HG02840 (cell line): Measurements from ENCODE around the gene TUBB8B.
"Not testable (repeated sequence)": the region's sequence is repeated elsewhere in the genome, so short reads cannot be mapped to it uniquely, and the experiment has no call there.

ENCODE experiments used
- ATAC-seq: cut with Tn5 transposase; IDR thresholded peaks from one replicate; pipeline ENCODE4 v1.9.1; 2021; ENCODE audit warnings: mild to moderate bottlenecking, moderate library complexity, moderate number of reproducible peaks; ENCODE audit not compliant: unreplicated experiment, low FRiP score

TUBB8B gene

GRCh38 chr18:49176-49665, at the start of gene TUBB8B:
TUBB8B (minus strand) TSS chr18:49615; CDS start chr18:49557, 58 bp downstream.
- ATAC-seq = not testable (repeated sequence)

GRCh38 chr18:97252-97914, 48.0 kb upstream of the TUBB8B start:
- ATAC-seq = not testable (repeated sequence)

- ATAC-seq = not testable (repeated sequence)
These were observed 47.3 kb upstream of the TUBB8B start for GRCh38 chr18:96767-97131.

- not testable (repeated sequence) for ATAC-seq
These were observed 46.8 kb upstream of the TUBB8B start for GRCh38 chr18:96101-96766.

GRCh38 chr18:95580-95979, 46.2 kb upstream of the TUBB8B start:
- ATAC-seq = not testable (repeated sequence)

- not testable (repeated sequence) for ATAC-seq
These were observed 44.5 kb upstream of the TUBB8B start for GRCh38 chr18:93897-94408.

GRCh38 chr18:91561-91960, 42.1 kb upstream of the TUBB8B start:
- ATAC-seq = not testable (repeated sequence)

- ATAC-seq = not testable (repeated sequence)
These were observed 41.2 kb upstream of the TUBB8B start for GRCh38 chr18:90396-91193.

GRCh38 chr18:89124-89523, 39.7 kb upstream of the TUBB8B start:
- not testable (repeated sequence) for ATAC-seq

GRCh38 chr18:84801-85200, 35.4 kb upstream of the TUBB8B start:
- ATAC-seq = not testable (repeated sequence)

GRCh38 chr18:82626-83209, 33.3 kb upstream of the TUBB8B start:
- ATAC-seq = not testable (repeated sequence)

- not testable (repeated sequence) for ATAC-seq
These were observed 31.5 kb upstream of the TUBB8B start for GRCh38 chr18:80881-81280.

GRCh38 chr18:80202-80601, 30.8 kb upstream of the TUBB8B start:
- ATAC-seq = not testable (repeated sequence)

GRCh38 chr18:75525-76160, 26.2 kb upstream of the TUBB8B start:
- ATAC-seq = not testable (repeated sequence)

- not testable (repeated sequence) for ATAC-seq
These were observed 23.9 kb upstream of the TUBB8B start for GRCh38 chr18:73181-73777.

- ATAC-seq = not testable (repeated sequence)
These were observed 18.3 kb upstream of the TUBB8B start for GRCh38 chr18:67701-68100.

- not testable (repeated sequence) for ATAC-seq
These were observed 14.9 kb upstream of the TUBB8B start for GRCh38 chr18:64279-64678.

GRCh38 chr18:63656-64055, 14.2 kb upstream of the TUBB8B start:
- ATAC-seq = not testable (repeated sequence)

- not testable (repeated sequence) for ATAC-seq
These were observed 5.0 kb upstream of the TUBB8B start for GRCh38 chr18:54388-54787.
